Measurements from ENCODE around the gene MRFAP1L1.

DNA sequence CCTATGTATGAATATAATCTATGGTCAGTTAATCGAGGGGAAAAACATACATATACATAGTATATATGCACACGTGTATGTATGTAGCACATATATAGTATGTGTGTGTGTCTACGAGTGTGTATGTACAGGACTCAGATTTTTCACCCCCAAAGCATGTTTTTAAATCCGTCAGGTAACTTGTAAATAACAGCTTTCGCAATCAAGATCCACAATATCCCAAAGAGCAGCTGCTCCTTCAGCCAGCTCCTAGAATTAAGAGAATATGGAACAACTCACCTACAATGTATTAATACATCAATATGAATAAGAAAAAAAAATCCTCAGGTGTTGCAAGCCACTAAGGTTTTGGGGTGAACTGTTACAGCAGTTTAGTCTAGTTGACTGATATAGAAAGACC, 3.5 kb downstream of the MRFAP1L1 start:
- TF ChIP-seq, protein P1, sequence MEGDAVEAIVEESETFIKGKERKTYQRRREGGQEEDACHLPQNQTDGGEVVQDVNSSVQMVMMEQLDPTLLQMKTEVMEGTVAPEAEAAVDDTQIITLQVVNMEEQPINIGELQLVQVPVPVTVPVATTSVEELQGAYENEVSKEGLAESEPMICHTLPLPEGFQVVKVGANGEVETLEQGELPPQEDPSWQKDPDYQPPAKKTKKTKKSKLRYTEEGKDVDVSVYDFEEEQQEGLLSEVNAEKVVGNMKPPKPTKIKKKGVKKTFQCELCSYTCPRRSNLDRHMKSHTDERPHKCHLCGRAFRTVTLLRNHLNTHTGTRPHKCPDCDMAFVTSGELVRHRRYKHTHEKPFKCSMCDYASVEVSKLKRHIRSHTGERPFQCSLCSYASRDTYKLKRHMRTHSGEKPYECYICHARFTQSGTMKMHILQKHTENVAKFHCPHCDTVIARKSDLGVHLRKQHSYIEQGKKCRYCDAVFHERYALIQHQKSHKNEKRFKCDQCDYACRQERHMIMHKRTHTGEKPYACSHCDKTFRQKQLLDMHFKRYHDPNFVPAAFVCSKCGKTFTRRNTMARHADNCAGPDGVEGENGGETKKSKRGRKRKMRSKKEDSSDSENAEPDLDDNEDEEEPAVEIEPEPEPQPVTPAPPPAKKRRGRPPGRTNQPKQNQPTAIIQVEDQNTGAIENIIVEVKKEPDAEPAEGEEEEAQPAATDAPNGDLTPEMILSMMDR (IDR thresholded peaks at IDR 0.05; ENCODE audit: low read length), result no peak
- TF ChIP-seq EZH2 (IDR thresholded peaks at IDR 0.05; ENCODE audit: borderline replicate concordance, low read length), result no peak

Data from OCI-LY1 (cell line).